Measurements from ENCODE around the gene MAP2K3.

- TF ChIP-seq, protein P1, sequence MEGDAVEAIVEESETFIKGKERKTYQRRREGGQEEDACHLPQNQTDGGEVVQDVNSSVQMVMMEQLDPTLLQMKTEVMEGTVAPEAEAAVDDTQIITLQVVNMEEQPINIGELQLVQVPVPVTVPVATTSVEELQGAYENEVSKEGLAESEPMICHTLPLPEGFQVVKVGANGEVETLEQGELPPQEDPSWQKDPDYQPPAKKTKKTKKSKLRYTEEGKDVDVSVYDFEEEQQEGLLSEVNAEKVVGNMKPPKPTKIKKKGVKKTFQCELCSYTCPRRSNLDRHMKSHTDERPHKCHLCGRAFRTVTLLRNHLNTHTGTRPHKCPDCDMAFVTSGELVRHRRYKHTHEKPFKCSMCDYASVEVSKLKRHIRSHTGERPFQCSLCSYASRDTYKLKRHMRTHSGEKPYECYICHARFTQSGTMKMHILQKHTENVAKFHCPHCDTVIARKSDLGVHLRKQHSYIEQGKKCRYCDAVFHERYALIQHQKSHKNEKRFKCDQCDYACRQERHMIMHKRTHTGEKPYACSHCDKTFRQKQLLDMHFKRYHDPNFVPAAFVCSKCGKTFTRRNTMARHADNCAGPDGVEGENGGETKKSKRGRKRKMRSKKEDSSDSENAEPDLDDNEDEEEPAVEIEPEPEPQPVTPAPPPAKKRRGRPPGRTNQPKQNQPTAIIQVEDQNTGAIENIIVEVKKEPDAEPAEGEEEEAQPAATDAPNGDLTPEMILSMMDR (IDR thresholded peaks at IDR 0.05) = no peak
- TF ChIP-seq POLR2A (IDR thresholded peaks at IDR 0.05) = no peak
These were observed 46.1 kb downstream of the MAP2K3 start for GRCh38 chr17:21330436-21331160.

All from adrenal gland (tissue), 5 donors.